Astrocyte of the cerebellum (primary cell): ENCODE results near the gene RNASEH2A.
"Not testable (repeated sequence)": the region's sequence is repeated elsewhere in the genome, so short reads cannot be mapped to it uniquely, and the experiment has no call there.

Experiments
- DNase-seq: peaks from one replicate; pipeline ENCODE4 v3.0.0-alpha.2; 2011; ENCODE audit warnings: low read depth
- H3K4me3 ChIP-seq: 2 replicates; pipeline ENCODE4 v1.5.1; 2011; ENCODE audit warnings: mild to moderate bottlenecking, low read depth, low read length, moderate library complexity
- in situ Hi-C: cut with HindIII; loops from 2 replicates; pipeline ENCODE4 v1.10.0; 2017; ENCODE audit warnings: low sequenced_read_pairs
- TF ChIP-seq, protein P1 (sequence below): IDR thresholded peaks from 2 replicates; pipeline ENCODE4 v1.5.1; 2012; ENCODE audit warnings: low read length, low read depth, moderate library complexity, mild to moderate bottlenecking; ENCODE audit errors: missing control alignments

Gene RNASEH2A

DNA sequence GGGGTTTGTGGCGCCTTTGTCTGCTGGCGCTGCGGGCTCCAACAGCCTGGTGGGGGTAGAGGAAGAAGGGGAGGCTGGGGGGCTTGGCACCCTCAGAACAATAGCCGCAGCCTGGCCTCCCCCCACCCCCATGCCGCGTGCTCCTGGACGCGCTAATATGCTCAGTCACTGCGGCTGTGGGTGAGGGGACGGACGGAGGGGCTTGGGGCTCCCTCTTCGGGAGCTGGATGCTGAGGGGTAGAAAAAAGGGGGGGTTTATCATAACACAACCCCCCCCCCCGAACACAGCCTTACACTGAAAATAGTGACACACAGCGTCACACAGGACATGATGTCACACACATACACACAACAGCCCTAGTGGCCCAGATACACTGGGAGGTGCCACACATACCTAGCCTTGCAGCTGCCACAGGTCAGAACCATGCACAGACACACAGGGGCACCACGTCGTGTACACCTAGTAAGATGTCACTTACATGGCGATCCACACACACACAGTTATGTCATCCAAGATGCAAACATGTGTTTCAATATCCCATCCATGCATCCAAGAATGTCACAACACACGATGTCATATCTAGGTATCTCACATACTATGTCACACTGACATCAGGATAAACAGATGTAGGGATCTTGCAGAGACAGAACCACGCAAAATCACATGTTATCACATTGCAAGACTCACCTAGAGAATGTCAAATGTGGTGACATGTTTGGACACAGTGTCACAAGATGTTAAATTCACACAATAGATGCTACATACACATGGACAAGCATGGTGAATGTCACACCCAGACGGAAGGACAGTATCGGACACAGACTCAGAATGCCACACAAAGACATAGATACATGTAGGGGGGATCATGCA is 32.7 kb downstream of the RNASEH2A start:
- no peak overlapping the region for H3K4me3 ChIP-seq
- TF ChIP-seq, protein P1, sequence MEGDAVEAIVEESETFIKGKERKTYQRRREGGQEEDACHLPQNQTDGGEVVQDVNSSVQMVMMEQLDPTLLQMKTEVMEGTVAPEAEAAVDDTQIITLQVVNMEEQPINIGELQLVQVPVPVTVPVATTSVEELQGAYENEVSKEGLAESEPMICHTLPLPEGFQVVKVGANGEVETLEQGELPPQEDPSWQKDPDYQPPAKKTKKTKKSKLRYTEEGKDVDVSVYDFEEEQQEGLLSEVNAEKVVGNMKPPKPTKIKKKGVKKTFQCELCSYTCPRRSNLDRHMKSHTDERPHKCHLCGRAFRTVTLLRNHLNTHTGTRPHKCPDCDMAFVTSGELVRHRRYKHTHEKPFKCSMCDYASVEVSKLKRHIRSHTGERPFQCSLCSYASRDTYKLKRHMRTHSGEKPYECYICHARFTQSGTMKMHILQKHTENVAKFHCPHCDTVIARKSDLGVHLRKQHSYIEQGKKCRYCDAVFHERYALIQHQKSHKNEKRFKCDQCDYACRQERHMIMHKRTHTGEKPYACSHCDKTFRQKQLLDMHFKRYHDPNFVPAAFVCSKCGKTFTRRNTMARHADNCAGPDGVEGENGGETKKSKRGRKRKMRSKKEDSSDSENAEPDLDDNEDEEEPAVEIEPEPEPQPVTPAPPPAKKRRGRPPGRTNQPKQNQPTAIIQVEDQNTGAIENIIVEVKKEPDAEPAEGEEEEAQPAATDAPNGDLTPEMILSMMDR: no peak
- in situ Hi-C loops: no loop called here
- no peak for DNase-seq

DNA sequence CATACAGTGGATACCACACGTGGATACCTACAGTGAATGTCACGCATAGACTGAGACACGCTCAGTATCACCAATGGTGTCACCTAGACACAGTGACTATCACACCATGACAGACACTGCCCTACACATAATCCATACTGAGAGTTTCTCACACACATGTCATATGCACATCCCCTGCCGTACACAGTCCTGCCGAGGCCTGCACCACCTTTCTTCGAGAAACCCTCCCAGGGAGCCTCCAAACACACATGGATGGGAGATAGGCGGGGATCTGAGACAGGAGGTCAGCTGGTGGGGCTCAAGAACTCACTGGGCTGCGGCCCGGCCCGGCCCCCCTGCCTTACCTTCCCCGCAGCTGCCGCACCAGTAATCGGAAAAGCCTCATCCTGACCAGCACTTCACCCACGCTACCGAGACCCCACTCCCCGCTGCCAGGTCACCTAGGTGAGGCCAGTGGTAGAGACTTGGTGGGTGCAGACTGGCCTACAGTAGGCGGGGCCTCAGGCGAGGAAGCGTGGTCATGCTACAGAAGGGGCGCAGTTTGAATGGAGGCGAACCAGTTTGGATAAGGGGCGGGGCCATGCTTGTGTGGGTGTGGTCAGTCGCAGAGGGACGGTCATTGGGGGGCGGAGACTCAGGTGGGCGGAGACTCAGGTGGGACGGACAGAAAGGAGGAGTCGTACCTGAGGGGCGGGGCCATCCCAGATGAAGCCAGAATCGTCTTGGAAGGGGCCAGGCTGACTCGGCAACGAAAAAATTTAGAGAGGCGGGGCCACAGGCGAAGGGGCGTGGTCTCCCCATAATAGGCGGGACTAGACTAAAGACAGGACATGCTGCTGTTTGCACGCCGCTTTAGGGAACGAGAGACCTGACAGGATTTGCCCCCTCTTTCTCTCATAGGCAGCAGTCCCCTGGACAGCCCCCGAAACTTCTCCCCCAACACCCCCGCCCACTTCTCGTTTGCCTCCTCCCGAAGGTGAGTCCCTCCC is 34.0 kb downstream of the RNASEH2A start:
- in situ Hi-C loops: no loop called here
- TF ChIP-seq, protein P1: no peak
- peak overlapping the region; percentile 21 for H3K4me3 ChIP-seq
- DNase-seq: no peak

DNA sequence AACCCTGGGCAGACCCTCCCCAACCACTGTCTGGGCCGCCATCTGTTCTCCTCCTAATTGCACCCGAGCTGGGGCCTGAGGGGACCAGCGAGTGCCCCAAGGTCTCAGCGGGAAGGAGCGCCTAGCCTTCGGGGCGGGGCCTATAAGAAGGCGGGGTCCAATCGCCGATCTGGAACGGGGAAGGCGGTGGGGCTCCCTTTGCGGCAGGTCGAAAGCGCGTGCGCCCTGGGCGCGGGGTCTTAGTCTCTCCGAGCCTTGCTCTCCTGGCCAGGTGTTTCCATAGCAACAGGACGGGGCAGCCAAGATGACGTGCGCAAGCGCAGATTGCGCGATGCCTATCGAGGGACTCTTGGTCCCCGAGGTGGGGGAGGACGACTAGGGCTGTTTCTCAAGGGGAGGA is 34.7 kb downstream of the RNASEH2A start:
- peak overlapping the region; percentile 21 for H3K4me3 ChIP-seq
- in situ Hi-C loops: no loop called here
- TF ChIP-seq, protein P1: no peak
- no peak for DNase-seq

DNA sequence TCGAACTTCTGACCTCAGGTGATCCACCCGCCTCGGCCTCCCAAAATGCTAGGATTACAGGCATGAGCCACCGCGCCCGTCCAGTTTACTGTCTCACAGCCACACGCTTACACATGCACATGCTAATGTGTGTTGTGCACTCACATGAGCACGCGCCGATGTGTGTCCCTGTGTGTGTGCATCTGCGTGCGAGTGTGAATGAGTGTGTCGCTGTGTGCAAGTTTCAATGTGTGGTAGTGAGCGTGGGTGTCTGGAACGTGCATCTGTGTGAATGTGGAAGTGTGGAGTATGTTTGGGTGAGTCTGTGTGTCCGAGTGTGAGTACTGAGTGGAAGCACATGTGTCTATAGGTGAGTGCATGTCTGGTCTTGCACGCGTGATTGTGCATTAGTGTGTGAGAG is 36.1 kb downstream of the RNASEH2A start:
- no peak for DNase-seq
- H3K4me3 ChIP-seq: no peak overlapping the region
- TF ChIP-seq, protein P1: no peak
- in situ Hi-C loops: no loop called here

DNA sequence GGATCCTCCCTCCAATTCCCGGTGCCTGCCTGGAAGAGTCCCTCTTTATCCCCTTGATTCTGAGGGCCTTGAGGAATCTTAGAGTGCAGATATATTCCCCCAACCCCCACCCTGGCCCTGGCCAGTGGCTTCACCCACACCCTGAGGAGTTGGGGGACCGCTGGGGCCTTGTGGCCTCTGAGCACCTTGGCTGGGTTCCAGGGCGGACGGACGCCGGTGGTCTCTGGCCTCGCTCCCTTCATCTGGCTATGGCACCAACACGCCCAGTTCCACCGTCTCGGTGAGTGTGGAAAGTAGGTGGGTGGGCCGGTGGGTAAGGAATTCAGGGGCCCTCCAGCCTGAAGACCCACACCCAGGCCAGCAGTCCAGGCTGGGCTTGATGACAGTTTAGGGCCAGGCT is 36.9 kb downstream of the RNASEH2A start:
- TF ChIP-seq, protein P1: no peak
- H3K4me3 ChIP-seq: no peak overlapping the region
- no peak for DNase-seq
- in situ Hi-C loops: no loop called here

DNA sequence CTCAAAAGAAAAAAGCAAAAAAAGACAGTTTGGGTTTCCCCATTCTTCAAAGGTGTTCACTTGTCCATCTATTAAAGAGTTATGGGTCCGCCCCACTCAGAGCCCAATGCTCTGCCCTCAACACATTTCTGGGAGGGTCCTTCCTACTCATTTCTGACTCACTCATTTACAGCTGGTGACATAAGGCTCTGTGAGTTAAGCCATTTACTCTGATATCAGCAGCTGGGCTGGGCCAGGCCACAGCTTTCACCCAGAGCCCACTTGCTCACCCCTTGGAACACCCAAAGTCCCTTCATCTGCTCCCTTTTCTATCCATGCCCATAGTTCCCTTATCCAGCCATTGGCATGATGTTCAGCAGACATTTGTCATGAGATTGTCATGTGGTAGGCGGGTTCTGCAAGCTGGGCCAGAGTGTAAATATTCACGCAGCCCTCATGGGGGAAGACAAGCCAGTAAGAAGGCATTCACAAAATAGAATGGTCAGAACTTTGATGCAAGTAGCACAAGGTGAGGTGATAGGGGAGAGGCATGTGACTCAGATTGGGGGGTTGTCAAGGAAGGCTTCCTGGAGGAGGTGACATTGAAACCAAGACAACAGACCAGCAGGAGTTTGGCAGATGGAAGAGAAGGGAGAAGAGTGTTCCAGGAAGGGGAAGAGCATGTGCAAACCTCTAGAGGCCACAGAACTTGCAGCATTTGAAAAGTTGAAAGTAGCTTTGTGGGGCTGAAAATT is 37.8 kb downstream of the RNASEH2A start:
- no peak for DNase-seq
- no peak overlapping the region for H3K4me3 ChIP-seq
- in situ Hi-C loops: no loop called here
- TF ChIP-seq, protein P1: no peak

DNA sequence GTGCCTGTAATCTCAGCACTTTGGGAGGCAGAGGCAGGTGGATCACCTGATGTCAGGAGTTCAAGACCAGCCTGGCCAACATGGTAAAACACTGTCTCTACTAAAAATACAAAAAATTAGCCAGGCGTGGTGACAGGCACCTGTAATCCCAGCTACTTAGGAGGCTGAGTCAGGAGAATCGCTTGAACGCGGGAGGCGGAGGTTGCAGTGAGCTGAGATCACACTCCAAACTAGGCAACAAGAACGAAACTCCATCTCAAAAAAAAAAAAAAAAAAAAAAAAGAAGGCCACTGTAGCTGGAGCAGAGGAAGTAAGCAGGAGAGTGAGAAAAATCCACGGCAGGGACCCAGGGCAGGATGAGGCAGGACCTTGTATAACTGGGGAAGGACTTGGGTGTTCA is 40.2 kb downstream of the RNASEH2A start:
- DNase-seq, H3K4me3 ChIP-seq: not testable (repeated sequence)
- in situ Hi-C loops: loop anchor here (5.0 kb wide), 1 partner anchor 79 kb away; no protein-coding TSS in a partner anchor
